ENCODE measurements around the gene CAPZA2. TPM values are rescaled to one million over a fixed set of nuclear protein-coding genes. Genes with fewer than 3 reads are reported as not detected.
"Not testable (repeated sequence)": the region's sequence is repeated elsewhere in the genome, so short reads cannot be mapped to it uniquely, and the experiment has no call there.

CAPZA2 gene
- total RNA-seq (2022), result 173 and 210 TPM in 2 replicates
- percentile 90 among the genes with signal in this experiment for Bru-seq, nascent RNA
- percentile 90 among the genes with signal in this experiment for BruChase-seq, experiment 1, labeled RNA remaining after a 6-hour chase
- percentile 81 among the genes with signal in this experiment for BruChase-seq, experiment 2, labeled RNA remaining after a 2-hour chase
- long read RNA-seq, full-length matches to known transcripts, result 444 of 468 reads
- long read RNA-seq, partial matches to known transcripts, result 2 of 468 reads
- long read RNA-seq, other reads (novel, unspliced or antisense), result 22 of 468 reads

- H3K27me3 Mint-ChIP-seq (ENCODE audit: insufficient read depth, unreplicated experiment), result peaks cover 6% of the 10 kb centered on the region
- intact Hi-C loops (cut with micrococcal nuclease), result no loop called here
- ChIA-PET POLR2A (interaction anchor here (0.5 to 1.6 kb wide), 6 partner anchors 9 to 202 kb away, joined by 3 to 5 read pairs (median 3); no protein-coding TSS in a partner anchor), CTCF (interaction anchor here (1.0 to 1.2 kb wide), 2 partner anchors 59 to 187 kb away, joined by 4 read pairs; no protein-coding TSS in a partner anchor)
- H3K9me3 Mint-ChIP-seq (ENCODE audit: unreplicated experiment), result no peaks in the 10 kb centered on the region
- peak; percentile 27 for TF ChIP-seq CTCF (IDR thresholded peaks at IDR 0.05; ENCODE audit: unreplicated experiment)
- no TSS peak for BruUV-seq (replicated peaks)
- DNase-seq (ENCODE audit: unreplicated experiment), result peak; percentile 90
- peaks cover 21% of the 10 kb centered on the region for H3K4me1 Mint-ChIP-seq (ENCODE audit: insufficient read depth, unreplicated experiment)
- peak within 1 kb of the TSS; percentile 99 for H3K27ac Mint-ChIP-seq (ENCODE audit: low read depth, unreplicated experiment)
- H3K4me3 Mint-ChIP-seq (ENCODE audit: unreplicated experiment), result peak within 1 kb of the TSS; percentile 100
- H3K36me3 Mint-ChIP-seq (ENCODE audit: insufficient read depth, unreplicated experiment), result no peaks in the 10 kb centered on the region
These were observed at the start of gene CAPZA2 for GRCh38 chr7:116862234-116862950. CAPZA2 (plus strand) TSS chr7:116862587; CDS start chr7:116862612, 25 bp downstream.

GRCh38 chr7:116812860-116813259 is 49.5 kb upstream of the CAPZA2 start:
- intact Hi-C loops (cut with micrococcal nuclease), result no loop called here
- Mint-ChIP-seq H3K4me1 (ENCODE audit: insufficient read depth, unreplicated experiment) (peaks cover 19% of the 10 kb centered on the region), H3K27ac (ENCODE audit: low read depth, unreplicated experiment) (peak overlapping the region; percentile 43), H3K9me3 (ENCODE audit: unreplicated experiment) (no peaks in the 10 kb centered on the region), H3K4me3 (ENCODE audit: unreplicated experiment) (no peak overlapping the region), H3K27me3 (ENCODE audit: insufficient read depth, unreplicated experiment) (no peaks in the 10 kb centered on the region), H3K36me3 (ENCODE audit: insufficient read depth, unreplicated experiment) (no peaks in the 10 kb centered on the region)
- ChIA-PET POLR2A (interaction anchor here (0.6 kb wide), 1 partner anchor 480 kb away, joined by 3 read pairs; no protein-coding TSS in a partner anchor), CTCF (interaction anchor here (0.9 to 2.7 kb wide), 4 partner anchors 11 to 307 kb away, joined by 3 to 25 read pairs (median 3); no protein-coding TSS in a partner anchor)
- DNase-seq (ENCODE audit: unreplicated experiment), result no peak
- no TSS peak for BruUV-seq (replicated peaks)
- no peak for TF ChIP-seq CTCF (IDR thresholded peaks at IDR 0.05; ENCODE audit: unreplicated experiment)

DNA sequence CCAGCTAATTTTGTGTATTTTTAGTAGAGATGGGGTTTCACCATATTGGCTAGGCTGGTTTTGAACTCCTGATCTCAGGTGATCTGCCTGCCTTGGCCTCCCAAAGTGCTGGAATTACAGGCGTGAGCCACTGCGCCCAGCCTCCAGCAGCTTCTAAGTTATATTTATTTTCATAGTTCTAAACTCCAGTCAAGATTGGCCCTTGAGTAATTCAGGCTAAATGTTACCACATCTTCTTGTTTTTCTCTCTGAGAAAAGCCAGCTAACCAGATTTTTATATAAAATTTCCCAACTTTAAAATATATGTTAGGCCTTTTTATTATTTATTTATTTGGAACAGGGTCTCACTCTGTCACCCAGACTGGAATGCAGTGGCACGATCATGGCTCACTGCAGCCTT is 49.0 kb upstream of the CAPZA2 start:
- ChIA-PET CTCF (interaction anchor here (0.6 to 2.7 kb wide), 6 partner anchors 11 to 602 kb away, joined by 3 to 25 read pairs (median 3); no protein-coding TSS in a partner anchor), POLR2A (interaction anchor here (0.6 kb wide), 2 partner anchors 11 to 480 kb away, joined by 3 read pairs; no protein-coding TSS in a partner anchor)

DNA sequence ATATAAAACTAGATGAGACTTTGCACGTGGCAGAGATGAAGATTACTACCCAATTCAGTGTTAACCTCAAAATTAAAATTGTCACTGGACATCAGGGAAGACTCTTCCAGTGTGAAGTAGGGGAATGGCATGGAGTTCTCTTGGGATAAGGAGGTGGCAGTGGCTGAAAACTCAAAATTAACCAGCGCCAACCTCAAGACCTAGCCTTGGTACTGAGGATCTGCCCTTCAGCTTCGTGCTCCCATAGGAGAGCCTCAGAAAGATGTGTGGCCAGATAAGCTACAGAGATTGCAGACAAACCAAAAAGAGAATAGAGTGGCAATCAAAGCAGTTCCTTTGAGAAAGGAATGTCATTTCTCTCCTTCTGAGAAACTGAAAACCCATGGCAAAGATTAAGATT is 47.3 kb upstream of the CAPZA2 start:
- POLR2A ChIA-PET, result no interaction called here
- H3K27ac Mint-ChIP-seq (ENCODE audit: low read depth, unreplicated experiment), result no peak overlapping the region
- no peaks in the 10 kb centered on the region for H3K27me3 Mint-ChIP-seq (ENCODE audit: insufficient read depth, unreplicated experiment)
- no peak overlapping the region for H3K4me3 Mint-ChIP-seq (ENCODE audit: unreplicated experiment)
- H3K9me3 Mint-ChIP-seq (ENCODE audit: unreplicated experiment), result no peaks in the 10 kb centered on the region
- no peak for DNase-seq (ENCODE audit: unreplicated experiment)
- CTCF ChIA-PET, result interaction anchor here (0.8 to 2.7 kb wide), 2 partner anchors 224 to 556 kb away, joined by 7 to 25 read pairs; no protein-coding TSS in a partner anchor
- no peak for TF ChIP-seq CTCF (IDR thresholded peaks at IDR 0.05; ENCODE audit: unreplicated experiment)
- H3K36me3 Mint-ChIP-seq (ENCODE audit: insufficient read depth, unreplicated experiment), result no peaks in the 10 kb centered on the region
- H3K4me1 Mint-ChIP-seq (ENCODE audit: insufficient read depth, unreplicated experiment), result peaks cover 9% of the 10 kb centered on the region
- intact Hi-C loops (cut with micrococcal nuclease), result no loop called here
- no TSS peak for BruUV-seq (replicated peaks)

More for the DNA sequence above, 49.0 kb upstream of the CAPZA2 start:
- H3K36me3 Mint-ChIP-seq (ENCODE audit: insufficient read depth, unreplicated experiment); H3K27ac Mint-ChIP-seq (ENCODE audit: low read depth, unreplicated experiment); DNase-seq (ENCODE audit: unreplicated experiment); H3K9me3 Mint-ChIP-seq (ENCODE audit: unreplicated experiment); H3K27me3 Mint-ChIP-seq (ENCODE audit: insufficient read depth, unreplicated experiment); H3K4me3 Mint-ChIP-seq (ENCODE audit: unreplicated experiment); intact Hi-C loops (cut with micrococcal nuclease); BruUV-seq (replicated peaks): not testable (repeated sequence)
- H3K4me1 Mint-ChIP-seq (ENCODE audit: insufficient read depth, unreplicated experiment), result peaks cover 19% of the 10 kb centered on the region
